A549 treated with Mapracorat at 1 μM for 4 hours (cell line): ENCODE measurements around the gene RAB27A. TPM values are rescaled to one million over a fixed set of nuclear protein-coding genes. Genes with fewer than 3 reads are reported as not detected.

Experiments
- total RNA-seq: library from RNA; stranded (reverse); fragments of 200-300 nt; extraction: Qiagen RNA extraction; gene quantifications from 5 replicates; pipeline ENCODE4 v1.2.3, GENCODE V29; 2022

RAB27A gene
- 9.5 to 12.4 TPM (median 11.9 TPM) in 5 replicates for total RNA-seq

DNA sequence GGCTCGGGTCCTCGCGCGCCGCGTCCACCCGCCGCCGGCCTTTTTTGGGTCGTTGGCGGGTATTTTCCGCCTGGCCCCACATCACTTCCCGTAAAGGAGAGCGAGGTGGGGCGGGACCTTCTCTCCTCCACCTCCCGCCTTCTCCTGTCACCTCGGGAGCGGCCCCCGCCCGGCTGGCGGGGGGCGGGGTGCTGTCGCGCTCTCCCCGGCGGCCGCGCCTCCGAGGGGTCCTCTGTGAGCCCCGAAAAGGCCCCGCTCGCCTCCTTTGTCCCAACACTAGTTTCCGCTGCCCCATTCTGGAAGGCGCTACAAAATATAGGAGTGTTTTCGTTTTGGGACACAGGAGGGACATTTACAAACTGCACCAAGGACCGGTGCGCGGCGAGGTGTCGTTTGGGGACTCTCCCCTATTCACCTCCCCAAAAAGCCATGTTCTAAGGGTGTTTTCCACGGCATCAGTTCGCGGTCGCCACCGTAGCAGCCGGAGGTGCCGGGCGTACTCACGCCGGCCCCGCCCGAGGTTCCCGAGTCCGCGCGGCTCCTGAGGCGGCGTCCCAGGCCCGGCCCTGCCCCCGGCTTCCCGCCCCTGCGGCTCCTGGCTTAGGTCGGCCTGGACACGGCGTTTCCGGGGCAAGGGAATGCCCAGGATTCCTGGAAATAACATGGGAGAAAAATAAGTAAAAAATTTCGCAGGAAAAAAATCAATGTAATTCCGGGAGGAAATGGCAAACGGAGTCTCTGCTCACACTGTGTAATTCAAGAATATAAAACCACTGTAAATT, at the start of gene RAB27A:
Gene RAB27A (minus strand): TSS at position 68 of the 782 bp plus-strand sequence. CDS start 54,879 bp downstream, outside the sequence.

DNA sequence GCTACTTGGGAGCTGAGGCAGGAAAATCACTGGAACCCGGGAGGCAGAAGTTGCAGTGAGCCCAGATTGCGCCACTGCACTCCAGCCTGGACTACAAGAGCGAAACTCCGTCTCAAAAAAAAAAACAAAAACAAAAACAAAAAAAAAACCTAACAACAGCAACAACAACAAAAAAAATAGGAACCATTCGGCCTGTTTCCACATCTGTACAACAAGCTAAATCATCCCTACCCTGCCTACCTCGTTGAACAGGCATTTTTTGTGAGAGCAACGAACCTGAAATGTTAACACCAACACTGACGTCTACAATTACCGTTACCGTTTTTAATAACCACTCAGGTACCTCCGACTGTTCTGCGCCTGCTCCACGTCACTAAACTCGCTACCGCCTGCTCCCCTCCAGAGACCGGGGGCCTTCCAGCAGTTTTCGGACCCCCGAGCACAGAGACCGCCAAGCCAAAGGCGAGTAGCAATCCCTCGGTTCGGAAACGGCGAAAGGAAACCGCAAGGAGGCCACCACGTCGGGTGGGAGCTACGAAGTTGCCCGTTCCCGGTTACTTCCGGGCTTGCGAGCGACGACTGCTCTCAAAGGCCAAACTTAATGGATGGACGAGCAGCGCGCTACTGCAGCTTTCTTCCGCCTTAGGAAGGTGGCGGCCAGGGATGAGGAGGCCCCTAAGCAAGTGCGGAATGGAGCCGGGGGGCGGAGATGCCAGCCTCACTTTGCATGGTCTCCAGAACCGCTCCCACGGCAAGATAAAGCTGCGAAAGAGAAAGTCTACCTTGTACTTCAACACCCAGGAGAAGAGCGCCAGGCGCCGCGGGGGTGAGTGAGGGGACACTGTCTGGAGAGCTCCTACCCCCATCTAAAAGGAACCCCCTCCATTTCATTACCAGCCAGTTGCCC, 29.2 kb upstream of the RAB27A start, which contains the start of the genes PIGB and PIGBOS1:
Gene PIGB (plus strand): TSS at position 635 of the 907 bp plus-strand sequence. CDS start 29 bp downstream, at position 664.
Gene PIGBOS1 (minus strand): TSS at position 536 of the 907 bp plus-strand sequence. CDS start 1,331 bp downstream, outside the sequence.

DNA sequence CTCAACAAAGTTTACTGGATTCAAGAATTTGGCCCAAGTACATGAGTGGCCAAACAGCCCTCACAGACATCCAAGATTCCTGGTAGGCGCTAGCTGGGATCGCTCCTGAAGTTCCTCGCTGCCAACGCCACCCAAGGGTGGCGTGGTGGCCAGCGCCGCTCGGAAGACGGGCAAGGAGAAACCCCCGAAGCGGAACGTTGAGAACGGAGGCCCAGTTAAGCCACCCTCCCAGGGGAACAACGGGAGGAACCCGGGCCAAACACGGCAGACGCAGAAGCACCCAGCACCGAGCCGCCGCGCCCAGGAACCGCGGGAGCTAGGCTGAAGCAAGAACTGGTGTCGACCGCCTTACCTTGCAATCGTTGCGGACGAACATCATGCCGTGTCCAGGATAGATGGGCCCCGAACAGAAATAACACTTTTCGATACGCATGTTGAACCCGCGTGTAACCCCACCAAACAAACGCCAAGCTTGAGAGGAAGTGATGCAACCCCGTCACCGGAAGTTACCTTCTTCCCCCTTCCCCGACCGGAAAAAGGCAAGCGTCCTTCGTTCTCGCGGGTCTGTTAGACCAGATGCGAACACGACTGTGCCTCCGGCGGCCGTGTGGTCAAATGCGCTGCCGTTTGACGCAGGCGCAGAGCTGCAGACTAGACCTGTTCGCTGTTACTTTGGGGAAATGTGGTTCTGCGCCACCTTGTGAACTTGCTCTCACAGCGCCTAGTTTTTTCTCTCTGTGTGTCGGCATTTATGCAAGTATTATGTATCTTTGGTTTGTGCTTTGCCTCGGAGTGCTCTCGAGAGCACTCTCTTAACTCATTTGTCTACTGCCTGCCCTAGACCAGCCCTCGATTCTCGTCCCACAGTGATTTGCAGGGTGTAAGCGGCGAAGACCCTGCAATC, 92.9 kb downstream of the RAB27A start, which contains the start of gene RSL24D1:
Gene RSL24D1 (minus strand): TSS at position 484 of the 904 bp plus-strand sequence. CDS start 51 bp downstream, at position 433.

Other genes starting within 250 kb of the RAB27A start
- gene RSL24D1, start 92.9 kb downstream of the RAB27A start, total RNA-seq = 89.0 to 108 TPM (median 94.1 TPM) in 5 replicates
- 23.8 to 35.1 TPM (median 27.0 TPM) in 5 replicates for gene PIGBOS1, start 29.3 kb upstream of the RAB27A start, total RNA-seq
- 10.6 to 15.3 TPM (median 13.3 TPM) in 5 replicates for gene PIGB, start 29.4 kb upstream of the RAB27A start, total RNA-seq
- 33.3 to 40.2 TPM (median 38.0 TPM) in 5 replicates for gene CCPG1, start 118.5 kb upstream of the RAB27A start, total RNA-seq
- gene PIERCE2, start 118.7 kb upstream of the RAB27A start, total RNA-seq = 3.9 to 5.0 TPM (median 4.2 TPM) in 5 replicates
- 8.4 to 9.8 TPM (median 9.4 TPM) in 5 replicates for gene DNAAF4, start 218.4 kb upstream of the RAB27A start, total RNA-seq